HG03439 (cell line): ENCODE data around the gene LY86.

Experiments
- ATAC-seq: cut with Tn5 transposase; IDR thresholded peaks from one replicate; pipeline ENCODE4 v1.9.1; 2021; ENCODE audit warnings: mild to moderate bottlenecking, moderate library complexity; ENCODE audit not compliant: unreplicated experiment

The LY86 gene

GRCh38 chr6:6700407-6701270 is 112.1 kb downstream of the LY86 start:
- no peak for ATAC-seq

- no peak for ATAC-seq
These were observed 113.3 kb downstream of the LY86 start for GRCh38 chr6:6701864-6702263.

GRCh38 chr6:6703699-6704098 is 115.2 kb downstream of the LY86 start:
- ATAC-seq, result no peak
